Type B pancreatic cell (in vitro differentiated cells): ENCODE results near the gene SSH2. TPM values are rescaled to one million over a fixed set of nuclear protein-coding genes. Genes with fewer than 3 reads are reported as not detected.
"Not testable (repeated sequence)": the region's sequence is repeated elsewhere in the genome, so short reads cannot be mapped to it uniquely, and the experiment has no call there.

Experiments used
- DNase-seq: peaks from one replicate; pipeline ENCODE4 v3.0.0; 2021; ENCODE audit warnings: mixed read lengths; ENCODE audit not compliant: unreplicated experiment; ENCODE audit errors: extremely low spot score
- H3K27ac Mint-ChIP-seq: 2 replicates; pipeline ENCODE4 v1.8.0; 2021; ENCODE audit warnings: mild to moderate bottlenecking, mixed read lengths
- H3K27me3 Mint-ChIP-seq: 2 replicates; pipeline ENCODE4 v1.8.0; 2021; ENCODE audit warnings: mixed read lengths
- H3K36me3 Mint-ChIP-seq: 2 replicates; pipeline ENCODE4 v1.8.0; 2021; ENCODE audit warnings: mixed read lengths
- H3K4me1 Mint-ChIP-seq: one replicate; pipeline ENCODE4 v1.8.0; 2021; ENCODE audit warnings: mixed read lengths; ENCODE audit not compliant: unreplicated experiment
- H3K4me3 Mint-ChIP-seq: 2 replicates; pipeline ENCODE4 v1.8.0; 2021; ENCODE audit warnings: mild to moderate bottlenecking, mixed read lengths
- H3K9me3 Mint-ChIP-seq: 2 replicates; pipeline ENCODE4 v1.8.0; 2021; ENCODE audit warnings: mixed read lengths
- CTCF ChIP-seq: fragments of 200-600 bp; sonication (generic); conservative IDR thresholded peaks from 2 replicates; pipeline ENCODE4 v1.5.0; 2021; ENCODE audit warnings: antibody characterized with exemption, mild to moderate bottlenecking
- total RNA-seq: library from RNA; stranded (reverse); gene quantifications from 2 replicates; pipeline ENCODE4 v1.2.1, GENCODE V29; 2021; ENCODE audit warnings: low replicate concordance

The SSH2 gene
- total RNA-seq, 1 donor from 2014 or later: 23.8 TPM

DNA sequence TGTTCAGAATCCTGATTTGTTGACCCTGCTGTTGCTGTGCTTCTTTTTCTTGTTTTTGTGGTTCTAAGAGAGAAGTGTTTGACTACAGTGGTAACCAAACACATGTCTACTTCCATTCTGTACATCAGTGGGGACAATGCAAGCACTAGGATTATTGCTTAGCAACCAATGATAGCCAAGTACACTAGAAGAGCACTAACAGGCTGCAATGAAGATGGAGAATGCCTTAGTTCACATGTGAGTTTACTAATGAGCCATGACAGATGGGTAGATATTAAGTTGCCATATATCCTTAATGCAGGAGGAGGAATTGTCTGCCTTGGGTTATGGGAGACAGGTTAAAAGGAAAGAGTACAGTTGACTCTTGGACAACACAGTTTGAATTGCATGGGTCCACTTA is 19.7 kb upstream of the SSH2 start:
- Mint-ChIP-seq H3K4me3 (no peak overlapping the region), H3K4me1 (peaks cover 15% of the 10 kb centered on the region), H3K9me3 (peaks cover 9% of the 10 kb centered on the region), H3K36me3 (no peaks in the 10 kb centered on the region), H3K27ac (no peak overlapping the region), H3K27me3 (no peaks in the 10 kb centered on the region)
- no peak for DNase-seq
- no peak for TF ChIP-seq CTCF

DNA sequence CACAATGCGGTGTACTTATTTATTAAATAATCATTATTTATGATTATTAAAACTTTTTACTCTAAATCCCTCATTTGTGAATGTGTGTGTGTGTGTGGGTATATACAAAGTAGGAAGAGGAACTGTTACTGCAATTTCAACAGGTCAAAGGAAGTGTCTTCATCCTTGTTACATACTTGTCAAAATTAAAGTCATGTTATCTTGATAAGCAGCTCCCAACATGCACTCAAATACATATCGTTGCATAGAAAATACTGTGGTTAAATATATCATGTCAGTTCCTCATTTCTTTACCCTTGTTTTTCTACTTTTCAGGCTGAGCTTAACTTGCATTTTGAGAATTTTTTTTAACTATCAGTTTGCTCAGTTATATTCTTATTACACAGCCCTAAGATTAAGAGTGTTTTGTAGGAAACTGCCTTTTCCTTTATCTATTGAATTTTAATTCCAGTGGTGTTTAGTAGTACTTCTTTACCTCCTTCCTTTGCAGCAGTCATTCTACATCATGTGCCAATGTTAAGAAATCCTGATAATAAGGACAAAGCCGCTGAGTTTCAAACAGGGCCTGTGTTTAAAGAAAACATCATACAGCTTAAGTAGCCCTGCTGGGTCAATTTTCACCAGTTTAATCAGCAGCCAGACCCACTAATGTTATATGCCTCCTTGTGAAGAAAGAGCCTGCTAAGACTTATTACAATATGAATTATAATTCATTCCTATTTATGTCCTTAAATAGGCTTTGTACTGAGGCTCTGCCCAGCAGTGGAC is 18.6 kb upstream of the SSH2 start:
- no peaks in the 10 kb centered on the region for H3K36me3 Mint-ChIP-seq
- peaks cover 3% of the 10 kb centered on the region for H3K9me3 Mint-ChIP-seq
- DNase-seq: no peak
- no peak overlapping the region for H3K4me3 Mint-ChIP-seq
- no peaks in the 10 kb centered on the region for H3K27me3 Mint-ChIP-seq
- no peak for TF ChIP-seq CTCF
- H3K4me1 Mint-ChIP-seq: peaks cover 15% of the 10 kb centered on the region
- no peak overlapping the region for H3K27ac Mint-ChIP-seq

DNA sequence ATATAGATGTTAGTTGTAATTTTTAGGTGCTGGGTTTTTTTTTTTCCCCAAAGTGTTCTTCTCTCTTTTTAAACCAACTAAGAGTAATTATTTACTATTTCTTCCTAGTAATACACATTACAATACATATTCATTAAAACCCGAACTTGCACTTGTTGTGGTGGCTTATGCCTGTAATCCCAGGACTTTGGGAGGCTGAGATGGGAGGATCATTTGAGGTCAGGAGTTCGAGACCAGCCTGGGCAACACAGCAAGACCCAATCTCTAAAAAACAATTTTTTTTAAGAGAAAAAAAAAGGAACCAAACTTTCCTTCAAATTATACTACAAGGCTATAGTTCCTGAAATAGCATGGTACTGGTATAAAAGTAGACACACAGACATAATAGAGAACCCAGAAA is 15.3 kb upstream of the SSH2 start:
- Mint-ChIP-seq H3K9me3 (no peaks in the 10 kb centered on the region), H3K27me3 (no peaks in the 10 kb centered on the region), H3K36me3 (no peaks in the 10 kb centered on the region), H3K4me3 (no peak overlapping the region), H3K4me1 (peaks cover 15% of the 10 kb centered on the region), H3K27ac (no peak overlapping the region)
- no peak for DNase-seq
- TF ChIP-seq CTCF: no peak

DNA sequence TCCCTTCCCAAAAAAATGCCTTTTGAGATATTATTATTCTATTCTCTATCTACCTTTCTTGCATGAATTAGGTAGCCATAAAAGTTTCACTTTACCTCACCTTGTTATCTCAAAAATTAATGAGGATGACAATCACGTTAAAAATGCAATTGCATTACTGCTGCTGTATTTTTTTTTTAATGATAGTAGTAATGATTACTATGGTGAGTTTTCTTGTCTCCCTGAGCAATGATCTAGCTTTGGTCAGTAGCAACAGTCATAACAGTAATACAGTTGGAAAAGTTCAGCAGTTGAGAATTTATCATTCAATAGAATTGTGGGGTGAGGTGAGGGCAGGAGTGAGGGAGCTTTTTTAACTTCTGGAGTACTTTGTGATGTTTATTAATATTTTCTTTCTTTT is 11.3 kb upstream of the SSH2 start, which contains the start of gene EFCAB5:
TSS of gene EFCAB5 (plus strand) at position 301 of the 400 bp plus-strand sequence. CDS start 163 bp downstream, outside the sequence.
- Mint-ChIP-seq H3K4me3 (no peak within 1 kb of the TSS), H3K27ac (no peak within 1 kb of the TSS), H3K4me1 (no peaks in the 10 kb centered on the region), H3K27me3 (no peaks in the 10 kb centered on the region), H3K36me3 (no peaks in the 10 kb centered on the region), H3K9me3 (no peaks in the 10 kb centered on the region)
- DNase-seq: no peak
- TF ChIP-seq CTCF: no peak

- Mint-ChIP-seq H3K27ac (no peak overlapping the region), H3K36me3 (no peaks in the 10 kb centered on the region), H3K9me3 (no peaks in the 10 kb centered on the region), H3K27me3 (no peaks in the 10 kb centered on the region), H3K4me3 (no peak overlapping the region), H3K4me1 (no peaks in the 10 kb centered on the region)
- DNase-seq: no peak
- TF ChIP-seq CTCF: no peak
Observed at GRCh38 chr17:29936724-29937123, 6.7 kb upstream of the SSH2 start.

DNA sequence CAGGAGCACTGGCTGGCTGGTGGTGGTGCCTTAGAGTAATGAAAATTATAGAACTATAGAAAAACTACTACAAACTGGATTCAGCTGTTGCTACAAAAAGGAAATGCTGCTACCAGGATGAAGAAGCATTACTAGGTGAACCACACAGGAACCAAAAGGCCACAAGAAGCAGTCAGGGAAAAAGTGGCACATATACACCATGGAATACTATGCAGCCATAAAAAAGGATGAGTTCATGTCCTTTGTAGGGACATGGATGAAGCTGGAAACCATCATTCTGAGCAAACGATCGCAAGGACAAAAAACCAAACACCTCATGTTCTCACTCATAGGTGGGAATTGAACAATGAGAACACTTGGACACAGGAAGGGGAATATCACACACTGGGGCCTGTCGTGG is 5.9 kb upstream of the SSH2 start:
- H3K36me3 Mint-ChIP-seq, H3K27ac Mint-ChIP-seq, H3K27me3 Mint-ChIP-seq, H3K4me3 Mint-ChIP-seq, H3K4me1 Mint-ChIP-seq, DNase-seq, H3K9me3 Mint-ChIP-seq: not testable (repeated sequence)
